ENCODE results near the gene PDGFC. TPM values are rescaled to one million over a fixed set of nuclear protein-coding genes. Genes with fewer than 3 reads are reported as not detected.

Gene PDGFC
- total and polyA plus RNA-seq, 12 donors, result 2.1 to 18.2 (median 14.8) TPM

DNA sequence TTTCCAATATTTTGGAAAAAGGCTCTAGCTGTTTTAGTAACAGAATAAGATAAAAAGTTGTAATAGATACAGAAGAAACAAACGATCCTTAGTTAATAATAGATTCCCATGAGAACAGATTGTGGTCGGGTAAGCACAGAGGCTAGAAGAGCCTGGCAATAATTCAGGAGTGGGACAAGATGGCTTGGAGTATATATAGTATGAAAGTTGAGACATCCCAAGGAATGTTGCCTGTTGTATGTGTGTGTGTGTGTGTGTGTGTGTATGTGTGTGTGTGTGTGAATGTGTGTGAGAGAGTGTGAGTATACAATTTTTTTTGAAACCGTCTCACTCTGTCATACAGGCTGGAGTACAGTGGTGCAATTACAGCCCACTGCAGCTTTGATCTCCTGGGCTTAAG is 150.7 kb downstream of the PDGFC start:
- Histone ChIP-seq H3K4me3 (no peak overlapping the region), H3K4me1 (peaks cover 0 to 4% (median 0%) of the 10 kb centered on the region in 9 donors), H3K27me3 (no peaks in the 10 kb centered on the region), H3K9me3 (no peaks in the 10 kb centered on the region), H3K27ac (no peak overlapping the region), H3K36me3 (no peaks in the 10 kb centered on the region)
- DNase-seq, result no peak
- 34 to 37% methylated on average over 3 of the region's 3 CpGs for WGBS, 2 donors
- TF ChIP-seq CTCF (IDR thresholded peaks at IDR 0.05), result no peak
- ATAC-seq, result peak in 1 of 8 donors; percentile 21
- intact Hi-C loops (cut with DNase I), result no loop called here

DNA sequence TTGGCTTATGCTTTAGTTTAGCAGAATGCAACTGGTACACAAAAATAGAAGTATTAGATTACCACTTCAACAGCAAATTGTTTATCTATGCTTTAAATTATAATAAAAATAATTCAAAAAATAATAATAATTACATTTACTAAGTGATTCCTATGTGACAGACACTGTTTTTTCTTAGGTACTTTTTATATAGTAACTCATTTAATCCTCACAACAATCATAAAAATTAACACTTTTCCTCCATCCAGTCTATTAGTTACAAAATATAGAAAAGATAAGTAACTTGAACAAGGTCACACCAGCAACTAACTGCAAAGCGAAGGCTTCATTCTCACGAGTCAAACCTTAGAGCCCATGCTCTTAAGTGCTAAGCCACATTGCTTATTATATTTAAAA is 155.2 kb downstream of the PDGFC start:
- Histone ChIP-seq H3K36me3 (no peaks in the 10 kb centered on the region), H3K27me3 (no peaks in the 10 kb centered on the region), H3K4me1 (peaks cover 0 to 4% (median 0%) of the 10 kb centered on the region in 9 donors), H3K9me3 (no peaks in the 10 kb centered on the region), H3K27ac (no peak overlapping the region), H3K4me3 (no peak overlapping the region)
- no peak for ATAC-seq
- DNase-seq, result no peak
- WGBS, 2 donors, result 75 to 88% methylated on average over 2 of the region's 2 CpGs
- intact Hi-C loops (cut with DNase I), result no loop called here
- TF ChIP-seq CTCF (IDR thresholded peaks at IDR 0.05), result no peak

- 66 to 73% methylated on average over 4 of the region's 4 CpGs for WGBS, 2 donors
Observed at GRCh38 chr4:156815717-156816359, 155.8 kb downstream of the PDGFC start.

DNA sequence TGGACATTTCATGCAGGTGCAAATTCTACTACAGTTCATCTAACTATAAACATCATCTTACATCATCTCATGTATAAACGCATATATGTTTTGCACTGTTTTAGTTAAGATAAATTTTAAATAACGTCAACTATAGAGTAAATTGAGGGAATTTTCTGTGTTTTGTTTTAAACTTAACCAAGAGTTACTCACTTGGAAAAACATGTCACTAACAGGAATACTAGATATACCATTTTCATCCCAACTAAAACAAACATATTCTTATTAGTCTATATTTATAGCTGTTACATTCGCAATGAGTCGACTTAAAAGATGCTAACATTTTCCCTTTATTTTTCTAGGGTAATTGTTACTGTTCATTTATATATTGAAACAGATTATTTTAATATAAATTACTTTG is 159.6 kb downstream of the PDGFC start:
- Histone ChIP-seq H3K4me3 (no peak overlapping the region), H3K36me3 (no peaks in the 10 kb centered on the region), H3K4me1 (no peaks in the 10 kb centered on the region), H3K27ac (no peak overlapping the region), H3K9me3 (no peaks in the 10 kb centered on the region), H3K27me3 (no peaks in the 10 kb centered on the region)
- no peak for ATAC-seq
- no peak for TF ChIP-seq CTCF (IDR thresholded peaks at IDR 0.05)
- intact Hi-C loops (cut with DNase I), result no loop called here
- WGBS, 2 donors, result 95% methylated on average over 4 of the region's 4 CpGs
- DNase-seq, result no peak

More at GRCh38 chr4:156815717-156816359, 155.8 kb downstream of the PDGFC start:
- H3K27ac ChIP-seq, result no peak overlapping the region
- intact Hi-C loops (cut with DNase I), result no loop called here
- no peak overlapping the region for H3K4me3 ChIP-seq
- no peaks in the 10 kb centered on the region for H3K27me3 ChIP-seq
- DNase-seq, result no peak
- H3K36me3 ChIP-seq, result no peaks in the 10 kb centered on the region
- ATAC-seq, result no peak
- peaks cover 0 to 3% (median 0%) of the 10 kb centered on the region in 9 donors for H3K4me1 ChIP-seq
- no peak for TF ChIP-seq CTCF (IDR thresholded peaks at IDR 0.05)
- H3K9me3 ChIP-seq, result no peaks in the 10 kb centered on the region
